ENCODE results near the gene GUCD1. TPM values are rescaled to one million over a fixed set of nuclear protein-coding genes. Genes with fewer than 3 reads are reported as not detected.
A peak's percentile ranks its signal among the peaks of the same experiment; 100 is the strongest.

Gene GUCD1
- total RNA-seq, 1 donor from 2014 or later = 291 TPM

GRCh38 chr22:24592058-24592850 is 37.3 kb upstream of the GUCD1 start:
- DNase-seq (no peak), ATAC-seq (ENCODE audit: poor library complexity) (peak; percentile 14)
- intact Hi-C loops (cut with DNase I) = no loop called here

GRCh38 chr22:24591286-24591830 is 36.4 kb upstream of the GUCD1 start:
- DNase-seq = no peak

GRCh38 chr22:24590596-24591173 is 35.7 kb upstream of the GUCD1 start:
- ATAC-seq (ENCODE audit: poor library complexity) = no peak
- no peak for DNase-seq
- intact Hi-C loops (cut with DNase I) = no loop called here

More at GRCh38 chr22:24591286-24591830, 36.4 kb upstream of the GUCD1 start:
- no peak for ATAC-seq (ENCODE audit: poor library complexity)
- intact Hi-C loops (cut with DNase I) = no loop called here

GRCh38 chr22:24589518-24590030 is 34.6 kb upstream of the GUCD1 start:
- ATAC-seq (ENCODE audit: poor library complexity) = no peak
- intact Hi-C loops (cut with DNase I) = no loop called here
- DNase-seq = no peak

- DNase-seq (no peak), ATAC-seq (ENCODE audit: poor library complexity) (no peak)
- intact Hi-C loops (cut with DNase I) = no loop called here
Measured at GRCh38 chr22:24588757-24589481, 34.0 kb upstream of the GUCD1 start.

- DNase-seq = no peak
- intact Hi-C loops (cut with DNase I) = no loop called here
- ATAC-seq (ENCODE audit: poor library complexity) = no peak
Measured at GRCh38 chr22:24588381-24588756, 33.4 kb upstream of the GUCD1 start.

DNA sequence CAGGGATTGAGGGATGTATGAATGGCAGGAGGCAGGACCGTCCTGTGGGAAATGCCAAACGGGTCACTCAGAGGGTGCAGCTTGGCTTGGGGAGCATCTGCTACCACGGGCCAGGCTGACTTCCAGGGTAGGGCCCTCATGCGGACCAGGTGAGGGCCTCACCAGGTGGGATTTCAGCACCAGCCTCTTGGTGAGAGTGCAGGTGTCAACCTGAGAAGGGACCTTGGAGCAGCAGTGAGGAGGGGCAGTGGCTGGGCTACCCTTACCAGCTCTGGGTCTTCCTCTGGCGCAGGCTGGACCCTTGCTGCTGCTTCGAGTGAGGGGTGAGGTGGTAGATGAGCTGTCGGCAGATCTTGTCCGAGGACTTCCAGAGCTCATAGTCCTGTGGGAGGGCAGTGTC is 33.0 kb upstream of the GUCD1 start:
- intact Hi-C loops (cut with DNase I) = no loop called here
- ATAC-seq (ENCODE audit: poor library complexity) (no peak), DNase-seq (no peak)

DNA sequence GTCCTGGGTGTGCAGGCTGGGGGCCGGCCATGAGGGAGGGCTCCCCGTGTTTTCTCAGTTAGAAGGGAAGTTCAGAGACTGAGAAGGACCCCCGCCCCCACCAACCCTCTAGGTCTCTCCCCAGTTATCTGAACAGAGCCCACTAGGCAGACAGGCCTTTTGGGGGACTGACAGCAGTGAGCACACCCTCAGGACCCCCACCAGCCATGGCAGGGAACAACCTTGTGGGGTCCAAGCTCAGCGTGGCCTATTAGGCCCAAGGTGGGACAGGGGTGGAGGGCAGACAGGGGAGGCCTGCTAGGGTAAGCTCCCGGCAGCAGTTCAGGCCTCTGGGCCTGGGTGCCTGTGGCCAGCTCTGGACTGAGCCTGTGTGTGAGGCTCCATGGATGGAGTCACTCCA is 32.3 kb upstream of the GUCD1 start:
- intact Hi-C loops (cut with DNase I) = no loop called here
- ATAC-seq (ENCODE audit: poor library complexity) (no peak), DNase-seq (no peak)

- intact Hi-C loops (cut with DNase I) = no loop called here
- no peak for ATAC-seq (ENCODE audit: poor library complexity)
- no peak for DNase-seq
Measured at GRCh38 chr22:24585927-24586546, 31.1 kb upstream of the GUCD1 start.

DNA sequence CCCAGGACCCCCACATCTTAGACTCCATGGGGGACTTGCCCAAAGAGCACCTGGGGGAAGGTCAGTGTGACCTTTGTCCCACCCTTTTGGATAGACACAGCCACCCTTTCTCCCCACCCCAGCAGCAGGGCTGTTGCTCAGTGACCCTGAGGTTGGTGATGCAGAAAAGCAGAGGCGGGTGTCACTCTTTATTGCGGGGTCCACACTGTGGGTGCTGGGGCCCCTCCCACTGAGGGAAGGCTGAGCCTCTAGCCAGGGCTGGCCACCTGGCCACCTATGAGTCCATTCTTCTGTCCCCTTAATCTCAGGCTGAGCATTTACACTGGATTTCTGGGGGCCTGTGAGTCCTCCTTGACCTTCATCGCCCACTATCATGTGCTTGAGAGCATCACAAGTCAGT is 30.5 kb upstream of the GUCD1 start:
- intact Hi-C loops (cut with DNase I) = no loop called here
- DNase-seq (no peak), ATAC-seq (ENCODE audit: poor library complexity) (no peak)

GRCh38 chr22:24584871-24585411 is 30.0 kb upstream of the GUCD1 start:
- DNase-seq = no peak
- intact Hi-C loops (cut with DNase I) = no loop called here
- no peak for ATAC-seq (ENCODE audit: poor library complexity)

DNA sequence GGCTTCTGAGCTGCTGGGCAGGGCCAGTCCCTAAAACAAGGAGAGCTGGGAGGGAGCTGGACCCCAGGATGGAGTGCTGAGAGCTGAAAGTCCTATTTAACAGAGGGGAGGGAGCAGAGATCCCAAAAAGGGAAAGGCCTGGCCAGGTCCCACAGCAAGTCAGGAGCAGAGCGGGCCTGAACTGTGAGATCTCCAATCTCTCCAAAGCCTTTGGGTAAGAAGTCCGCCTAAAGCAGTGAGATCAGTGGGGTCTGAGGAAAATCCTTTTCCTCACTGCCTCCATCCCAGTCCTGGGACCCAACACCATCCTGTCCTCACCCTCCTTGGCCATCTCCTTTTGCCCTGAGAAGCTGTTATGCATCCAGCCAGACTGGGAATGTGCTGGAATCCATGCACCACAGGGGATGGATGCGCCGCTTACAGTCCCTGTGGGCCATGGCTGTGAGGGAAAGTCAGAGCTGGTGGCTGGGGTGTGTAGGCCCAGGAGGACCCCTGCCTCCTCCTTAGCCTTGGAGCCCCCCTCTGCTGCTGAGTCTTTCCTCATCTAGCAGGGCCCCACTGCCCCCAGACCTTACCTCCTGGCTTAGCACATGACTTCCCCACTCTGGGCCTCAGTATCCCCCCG is 29.3 kb upstream of the GUCD1 start:
- intact Hi-C loops (cut with DNase I) = no loop called here
- DNase-seq (no peak), ATAC-seq (ENCODE audit: poor library complexity) (peak; percentile 19)

- ATAC-seq (ENCODE audit: poor library complexity) (peak; percentile 47), DNase-seq (no peak)
- intact Hi-C loops (cut with DNase I) = no loop called here
Measured at GRCh38 chr22:24583221-24584165, 28.6 kb upstream of the GUCD1 start.

DNA sequence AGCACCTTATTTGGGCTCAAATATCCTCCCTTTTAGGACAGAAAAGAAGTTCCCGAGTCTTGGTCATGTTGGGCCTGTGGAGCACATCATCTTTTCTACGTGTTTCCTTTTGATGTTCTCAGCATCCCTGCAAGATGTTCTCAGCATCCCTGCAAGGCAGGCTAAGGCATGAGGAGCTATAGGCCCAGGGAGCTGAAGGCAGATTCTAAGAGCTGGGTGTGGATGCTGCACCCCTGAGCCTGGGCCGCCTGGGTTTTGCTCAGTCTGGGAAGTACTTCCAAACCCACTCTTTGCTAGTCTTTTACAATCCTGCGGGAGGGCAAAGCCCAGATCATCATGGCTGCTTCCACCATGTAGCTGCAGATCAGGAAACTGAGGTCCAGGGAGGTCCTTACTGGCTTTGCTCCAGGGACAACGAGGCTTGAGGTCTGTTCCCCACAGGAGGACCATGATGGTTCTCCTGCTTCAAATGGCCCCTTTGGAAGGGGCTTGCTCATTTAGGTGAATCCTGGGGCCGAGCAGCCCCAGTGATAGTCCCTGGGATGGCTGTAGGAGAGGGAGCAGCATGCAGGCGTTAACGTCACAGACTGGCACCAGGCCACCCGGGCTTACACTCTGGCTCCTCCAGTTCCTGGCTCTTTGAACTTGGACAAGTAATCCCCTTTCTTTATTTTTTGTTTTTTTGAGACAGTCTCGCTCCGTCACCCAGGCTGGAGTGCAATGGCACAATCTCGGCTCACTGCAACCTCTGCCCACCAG is 27.3 kb upstream of the GUCD1 start:
- DNase-seq (peak; percentile 75), ATAC-seq (ENCODE audit: poor library complexity) (no peak)
- intact Hi-C loops (cut with DNase I) = no loop called here

DNA sequence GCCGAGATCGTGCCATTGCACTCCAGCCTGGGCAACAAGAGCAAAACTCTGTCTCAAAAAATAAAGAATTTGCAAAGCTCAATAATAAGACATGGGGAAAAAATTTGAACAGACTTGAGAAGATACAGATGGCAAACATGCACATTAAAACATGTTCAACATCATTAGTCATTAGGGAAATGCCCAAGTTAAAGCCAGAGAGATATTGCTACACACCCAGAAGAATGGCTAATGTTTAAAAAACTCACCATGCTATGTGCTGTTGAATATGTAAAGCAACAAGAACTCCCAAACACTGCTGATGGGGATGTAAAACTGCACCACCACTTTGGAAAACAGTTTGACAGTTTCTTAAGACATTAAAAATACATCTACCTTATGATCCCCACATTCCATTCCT is 25.3 kb upstream of the GUCD1 start:
- no peak for DNase-seq
- intact Hi-C loops (cut with DNase I) = no loop called here
- no peak for ATAC-seq (ENCODE audit: poor library complexity)

DNA sequence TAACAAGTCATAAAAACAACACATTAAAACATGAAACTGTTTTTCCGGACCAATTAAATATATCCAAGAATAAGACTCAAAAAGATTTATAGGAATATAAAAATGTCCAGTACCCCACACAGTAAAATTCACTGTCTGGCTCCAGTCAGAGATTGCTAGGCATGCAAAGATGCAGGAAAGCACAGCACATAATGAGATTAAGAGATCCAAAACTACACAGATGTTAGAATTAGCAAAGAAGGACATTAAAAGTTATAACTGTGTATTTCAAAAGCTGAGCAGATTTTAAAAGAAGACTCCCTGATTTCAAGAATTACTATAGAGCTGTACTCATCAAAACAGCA is 24.3 kb upstream of the GUCD1 start:
- intact Hi-C loops (cut with DNase I) = no loop called here
- DNase-seq = no peak
- ATAC-seq (ENCODE audit: poor library complexity) = no peak

Data from Right ventricle myocardium superior (tissue), 1 donor.